H1 (cell line): Measurements from ENCODE around the gene TMEM245. TPM values are rescaled to one million over a fixed set of nuclear protein-coding genes. Genes with fewer than 3 reads are reported as not detected.

Source experiments
- CTCF ChIA-PET: fragments of 300-600 bp; sonication (Branson Sonifier 250); formaldehyde crosslinking; loops from one replicate; lab custom pipeline; 2021; ENCODE audit not compliant: partially characterized antibody; lab: Charles Lee
- POLR2A ChIA-PET: fragments of 300-600 bp; sonication (Branson Sonifier 250); formaldehyde crosslinking; loops from one replicate; lab custom pipeline; 2021; ENCODE audit warnings: inconsistent platforms; ENCODE audit not compliant: partially characterized antibody; lab: Charles Lee
- DNase-seq, 2 experiments: peaks; one replicate each; pipeline versions ENCODE4 v3.0.0 to v3.0.0-alpha.2; 2010 to 2022; ENCODE audit warnings: low spot score in 2 of 2, low read depth in 1 of 2, mixed read lengths in 1 of 2
- FAIRE-seq: peaks from 2 replicates; lab custom pipeline; 2011; peaks lifted over from hg19 to GRCh38; lab: Jason Lieb, UNC
- H2AFZ ChIP-seq: 2 replicates; pipeline ENCODE4 v1.8.1; 2012; ENCODE audit warnings: low read length, inconsistent platforms
- H2AK5ac ChIP-seq: 2 replicates; pipeline ENCODE4 v1.6.1; 2013; ENCODE audit warnings: low read depth, low read length
- H2BK120ac ChIP-seq: replicated peaks from 2 replicates; pipeline ENCODE3; 2013; ENCODE audit warnings: low read depth, low read length, inconsistent platforms
- H2BK12ac ChIP-seq: 2 replicates; pipeline ENCODE4 v1.6.1; 2013; ENCODE audit warnings: low read depth, low read length
- H2BK15ac ChIP-seq: 2 replicates; pipeline ENCODE4 v1.6.1; 2013; ENCODE audit warnings: low read length
- H2BK20ac ChIP-seq: 2 replicates; pipeline ENCODE4 v1.6.1; 2013; ENCODE audit warnings: low read length
- H2BK5ac ChIP-seq: 2 replicates; pipeline ENCODE4 v1.6.1; 2013; ENCODE audit warnings: low read depth, low read length
- H3K14ac ChIP-seq: 2 replicates; pipeline ENCODE4 v1.6.1; 2013; ENCODE audit warnings: inconsistent platforms; ENCODE audit not compliant: insufficient read length
- H3K18ac ChIP-seq: 2 replicates; pipeline ENCODE4 v1.6.1; 2013; ENCODE audit warnings: low read length; ENCODE audit errors: extremely low read depth
- H3K23ac ChIP-seq: 2 replicates; pipeline ENCODE4 v1.6.1; 2013; ENCODE audit warnings: inconsistent platforms; ENCODE audit not compliant: insufficient read length
- H3K23me2 ChIP-seq: 2 replicates; pipeline ENCODE4 v1.6.1; 2013; ENCODE audit warnings: low read depth, low read length
- H3K27ac ChIP-seq: 2 replicates; pipeline ENCODE4 v1.6.1; 2011; ENCODE audit warnings: low read depth, low read length, inconsistent platforms
- H3K27me3 ChIP-seq, 4 experiments: replicated peaks in 1 of 4; 1 replicate in 1 of 4; 2 replicates in 3 of 4; pipeline versions ENCODE4 v1.6.1 to v1.8.1; 2011 to 2013; ENCODE audit warnings: low read length in 3 of 4, mild to moderate bottlenecking in 3 of 4, inconsistent platforms in 2 of 4, mixed read lengths in 2 of 4, moderate library complexity in 1 of 4; ENCODE audit not compliant: control insufficient read depth in 3 of 4, insufficient read depth in 3 of 4; ENCODE audit errors: extremely low read depth in 1 of 4
- H3K36me3 ChIP-seq, 4 experiments: 2 replicates each; pipeline versions ENCODE4 v1.6.1 to v1.8.1; 2011 to 2013; ENCODE audit warnings: mild to moderate bottlenecking in 4 of 4, low read length in 3 of 4, moderate library complexity in 2 of 4, control low read depth in 1 of 4, inconsistent platforms in 1 of 4; ENCODE audit not compliant: insufficient read depth in 4 of 4, control insufficient read depth in 2 of 4
- H3K4ac ChIP-seq: replicated peaks from 2 replicates; pipeline ENCODE3; 2013; ENCODE audit warnings: low read length, low read depth, mixed read lengths, inconsistent platforms; ENCODE audit not compliant: insufficient read length
- H3K4me1 ChIP-seq, 4 experiments: replicated peaks in 1 of 4; 1 replicate in 1 of 4; 2 replicates in 3 of 4; pipeline versions ENCODE4 v1.6.1 to v1.8.1; 2011 to 2013; ENCODE audit warnings: low read length in 3 of 4, inconsistent platforms in 2 of 4, mixed read lengths in 1 of 4; ENCODE audit not compliant: insufficient read depth in 4 of 4, control insufficient read depth in 3 of 4
- H3K4me2 ChIP-seq, 2 experiments: 2 replicates each; pipeline versions ENCODE4 v1.6.1 to v1.8.1; 2011 to 2013; ENCODE audit warnings: low read depth in 2 of 2, low read length in 2 of 2, control low read depth in 1 of 2, inconsistent platforms in 1 of 2, mild to moderate bottlenecking in 1 of 2; ENCODE audit not compliant: insufficient read depth in 1 of 2
- H3K4me3 ChIP-seq, 4 experiments: fragments of 200-600, 300-600 bp in 1 of 4; sonication (generic), shearing (Covaris generic), sonication (Bioruptor Twin) in 1 of 4; 2 replicates each; pipeline versions ENCODE4 v1.5.1 to v1.8.1; 2011 to 2016; ENCODE audit warnings: low read length in 4 of 4, low read depth in 3 of 4, control low read depth in 2 of 4, inconsistent platforms in 2 of 4, mild to moderate bottlenecking in 2 of 4, mixed read lengths in 1 of 4, moderate library complexity in 1 of 4; ENCODE audit not compliant: insufficient read depth in 2 of 4; ENCODE audit errors: extremely low read depth in 1 of 4
- H3K56ac ChIP-seq: replicated peaks from 2 replicates; pipeline ENCODE3; 2013; ENCODE audit warnings: low read depth, mild to moderate bottlenecking, mixed read lengths, low read length, inconsistent platforms; ENCODE audit not compliant: insufficient read length
- H3K79me1 ChIP-seq: 2 replicates; pipeline ENCODE4 v1.6.1; 2013; ENCODE audit warnings: low read depth, low read length, control low read depth
- H3K79me2 ChIP-seq, 2 experiments: 2 replicates each; pipeline versions ENCODE4 v1.6.1 to v1.8.1; 2012 to 2013; ENCODE audit warnings: low read length in 2 of 2, mild to moderate bottlenecking in 2 of 2, inconsistent platforms in 1 of 2; ENCODE audit not compliant: insufficient read depth in 2 of 2, control insufficient read depth in 1 of 2
- H3K9ac ChIP-seq, 4 experiments: replicated peaks in 1 of 4; 1 replicate in 1 of 4; 2 replicates in 3 of 4; pipeline versions ENCODE4 v1.6.1 to v1.8.1; 2011 to 2013; ENCODE audit warnings: low read depth in 3 of 4, low read length in 3 of 4, control low read depth in 2 of 4, mild to moderate bottlenecking in 2 of 4, moderate library complexity in 2 of 4, inconsistent platforms in 1 of 4; ENCODE audit errors: extremely low read depth in 1 of 4
- H3K9me3 ChIP-seq, 2 experiments: 2 replicates each; pipeline versions ENCODE4 v1.6.1 to v1.8.1; 2012 to 2013; ENCODE audit warnings: mild to moderate bottlenecking in 2 of 2, moderate library complexity in 2 of 2, control low read depth in 1 of 2, inconsistent platforms in 1 of 2, low read depth in 1 of 2, low read length in 1 of 2, mixed read lengths in 1 of 2; ENCODE audit not compliant: insufficient read depth in 2 of 2
- H4K20me1 ChIP-seq, 2 experiments: replicated peaks in 1 of 2; 2 replicates each; pipeline versions ENCODE3 to v1.8.1; 2011 to 2013; ENCODE audit warnings: inconsistent platforms in 2 of 2, low read length in 2 of 2, mild to moderate bottlenecking in 1 of 2; ENCODE audit not compliant: insufficient read depth in 2 of 2, control insufficient read depth in 1 of 2
- H4K5ac ChIP-seq: 2 replicates; pipeline ENCODE4 v1.6.1; 2013; ENCODE audit warnings: low read length, low read depth, mixed read lengths, inconsistent platforms; ENCODE audit not compliant: insufficient read length
- H4K8ac ChIP-seq: 2 replicates; pipeline ENCODE4 v1.8.0; 2013; ENCODE audit warnings: mild to moderate bottlenecking, moderate library complexity, low read length, inconsistent platforms; ENCODE audit not compliant: insufficient read depth; ENCODE audit errors: extremely low read depth
- H4K91ac ChIP-seq: replicated peaks from 2 replicates; pipeline ENCODE3; 2013; ENCODE audit warnings: low read length, mixed read lengths, inconsistent platforms; ENCODE audit not compliant: insufficient read length
- EGR1 ChIP-seq: IDR thresholded peaks from 2 replicates; pipeline ENCODE4 v1.6.1; 2011; ENCODE audit warnings: low read depth, low read length, borderline replicate concordance
- EP300 ChIP-seq, 2 experiments: IDR thresholded peaks; 1 replicate in 1 of 2; 2 replicates in 1 of 2; pipeline ENCODE4 v1.6.1; 2011 to 2012; ENCODE audit warnings: low read depth in 2 of 2, low read length in 2 of 2, mild to moderate bottlenecking in 2 of 2, borderline replicate concordance in 1 of 2, inconsistent platforms in 1 of 2, moderate library complexity in 1 of 2
- MAX ChIP-seq: IDR thresholded peaks from 2 replicates; pipeline ENCODE4 v1.6.1; 2012; ENCODE audit warnings: inconsistent platforms
- NANOG ChIP-seq: IDR thresholded peaks from 2 replicates; pipeline ENCODE4 v1.6.1; 2011; ENCODE audit warnings: low read length, low read depth, mild to moderate bottlenecking, inconsistent platforms; ENCODE audit not compliant: insufficient read depth, poor library complexity, severe bottlenecking
- NRF1 ChIP-seq: IDR thresholded peaks from 2 replicates; pipeline ENCODE4 v1.6.1; 2011; ENCODE audit warnings: mild to moderate bottlenecking, low read depth, low read length, improper control_type of control experiment
- RFX5 ChIP-seq: IDR thresholded peaks from 2 replicates; pipeline ENCODE4 v1.6.1; 2011; ENCODE audit warnings: low read depth, low read length, improper control_type of control experiment, borderline replicate concordance
- SAP30 ChIP-seq: fragments of 300-600 bp; sonication (generic); IDR thresholded peaks from 2 replicates; pipeline ENCODE4 v1.7.1; 2012; ENCODE audit warnings: low read length, moderate library complexity, mild to moderate bottlenecking, inconsistent platforms; ENCODE audit not compliant: insufficient read depth, insufficient replicate concordance
- SIX5 ChIP-seq: IDR thresholded peaks from 2 replicates; pipeline ENCODE4 v1.6.1; 2011; ENCODE audit warnings: mild to moderate bottlenecking, low read depth, low read length
- WGBS, 2 experiments: shearing (Covaris generic) in 1 of 2; methylation state at CpG; one replicate each; pipeline versions ENCODE4 v1.1.6 to v1.1.7; 2013 to 2015; ENCODE audit warnings: low lambda C conversion rate in 2 of 2, mixed read lengths in 2 of 2, inconsistent platforms in 1 of 2, low coverage in 1 of 2, missing lambda C conversion rate in 1 of 2; ENCODE audit not compliant: insufficient replicate concordance in 2 of 2, insufficient coverage in 1 of 2, insufficient read length in 1 of 2; ENCODE audit errors: extremely low coverage in 1 of 2, missing lambda C conversion rate in 1 of 2; 5-methylcytosine and 5-hydroxymethylcytosine counted together
- polyA plus RNA-seq, 7 experiments: library from polyadenylated mRNA; depleted of rRNA in 3 of 7; stranded (reverse) in 5 of 7; unstranded in 2 of 7; fragments of >200 nt in 5 of 7; fragments of 200-250 nt in 2 of 7; gene quantifications; 1 replicate in 5 of 7; 2 replicates in 1 of 7; 4 replicates in 1 of 7; pipeline versions ENCODE4 v1.2.1 to v1.2.3, GENCODE V29; 2011 to 2013; ENCODE audit warnings: missing spikeins in 2 of 7, mixed read lengths in 2 of 7
- total RNA-seq: library from RNA; stranded (reverse); fragmentation: NEBNext Ultra II Directional; extraction: Animal tissue kit (Norgen Biotek cat#: 25700); gene quantifications from 2 replicates; pipeline ENCODE4 v1.2.1, GENCODE V29; 2021

The TMEM245 gene
- total and polyA plus RNA-seq, 2 of the 8 experiments (the other 6 are each of a cell fraction or from before 2014, with no cell fraction given): 44.3 to 45.8 TPM

GRCh38 chr9:109043578-109043977, 76.2 kb downstream of the TMEM245 start:
- H3K4me1 ChIP-seq: no peaks in the 10 kb centered on the region
- H3K4ac ChIP-seq: no peak overlapping the region
- H2BK20ac ChIP-seq: no peak overlapping the region
- H3K23me2 ChIP-seq: no peaks in the 10 kb centered on the region
- no peaks in the 10 kb centered on the region for H3K79me2 ChIP-seq
- peaks cover 2 to 72% (median 29%) of the 10 kb centered on the region in 4 experiments; a peak in 7 of 8 replicates for H3K36me3 ChIP-seq
- H3K79me1 ChIP-seq: no peaks in the 10 kb centered on the region
- no peak overlapping the region for H3K4me3 ChIP-seq
- ChIA-PET CTCF (no interaction called here), POLR2A (no interaction called here)
- no peak overlapping the region for H3K56ac ChIP-seq
- no peak overlapping the region for H4K91ac ChIP-seq
- H4K5ac ChIP-seq: no peak overlapping the region
- no peak overlapping the region for H3K23ac ChIP-seq
- no peak overlapping the region for H3K27ac ChIP-seq
- no peak overlapping the region for H2BK120ac ChIP-seq
- H3K18ac ChIP-seq: no peak overlapping the region
- no peaks in the 10 kb centered on the region for H3K9me3 ChIP-seq
- no peaks in the 10 kb centered on the region for H3K27me3 ChIP-seq
- no peak overlapping the region for H3K9ac ChIP-seq
- H2BK15ac ChIP-seq: no peak overlapping the region
- no peak overlapping the region for H4K8ac ChIP-seq
- H2BK12ac ChIP-seq: no peak overlapping the region
- peaks cover 0 to 2% of the 10 kb centered on the region in 2 experiments for H4K20me1 ChIP-seq
- H2BK5ac ChIP-seq: no peak overlapping the region
- FAIRE-seq: no peak
- WGBS, 2 experiments: 93% methylated on average over 4 of the region's 4 CpGs; no CpG with 5 or more reads in 1 of the 2 experiments
- no peak overlapping the region for H3K14ac ChIP-seq
- no peak overlapping the region for H3K4me2 ChIP-seq
- TF ChIP-seq SAP30: no peak
- no peak for TF ChIP-seq NRF1
- TF ChIP-seq EGR1: no peak
- TF ChIP-seq EP300 (IDR thresholded peaks at IDR 0.05; ENCODE audit: borderline replicate concordance in 1 of 2, low read depth in 2 of 2, low read length in 2 of 2): no peak
- no peak for TF ChIP-seq RFX5
- TF ChIP-seq MAX: no peak
- no peak for TF ChIP-seq SIX5
- TF ChIP-seq NANOG: no peak
- DNase-seq: no peak
- H2AFZ ChIP-seq: no peak overlapping the region
- H2AK5ac ChIP-seq: no peak overlapping the region
